Muscle of back (tissue), 11 donors: ENCODE measurements around the gene MBNL1. TPM values are rescaled to one million over a fixed set of nuclear protein-coding genes. Genes with fewer than 3 reads are reported as not detected.
"Not testable (repeated sequence)": the region's sequence is repeated elsewhere in the genome, so short reads cannot be mapped to it uniquely, and the experiment has no call there.

Experiments used
- DNase-seq, 3 donors: peaks; one replicate each; pipeline versions ENCODE4 v3.0.0 to v3.0.0-alpha.2; 2013
- polyA plus RNA-seq, 10 donors: library from polyadenylated mRNA; unstranded; fragments of 120-200 nt; gene quantifications; one replicate each; pipeline ENCODE4 v1.2.1, GENCODE V29; 2013; ENCODE audit not compliant: insufficient read length in 10 of 10

The MBNL1 gene
- polyA plus RNA-seq, 10 donors = 48.1 to 68.9 (median 60.9) TPM

DNA sequence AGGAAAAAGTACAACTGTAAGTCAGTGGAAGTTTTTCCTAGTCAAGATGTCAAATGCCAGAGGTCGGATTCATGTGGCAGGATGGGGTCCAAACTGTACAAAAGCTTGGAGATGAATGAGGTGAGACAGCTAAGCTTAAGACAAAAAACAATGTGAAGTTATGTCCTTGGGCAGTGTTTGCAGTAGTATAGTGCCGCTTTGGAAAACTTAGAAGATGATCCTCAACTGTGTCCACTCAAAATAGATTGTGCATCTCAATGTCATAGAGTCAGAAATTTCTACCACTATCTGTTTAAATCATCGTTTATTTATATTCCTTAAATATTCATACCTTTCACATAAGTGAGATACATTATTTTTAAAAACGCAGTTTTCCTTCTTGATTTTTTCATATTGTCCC lies 77.3 kb downstream of the MBNL1 start:
- no peak for DNase-seq

DNA sequence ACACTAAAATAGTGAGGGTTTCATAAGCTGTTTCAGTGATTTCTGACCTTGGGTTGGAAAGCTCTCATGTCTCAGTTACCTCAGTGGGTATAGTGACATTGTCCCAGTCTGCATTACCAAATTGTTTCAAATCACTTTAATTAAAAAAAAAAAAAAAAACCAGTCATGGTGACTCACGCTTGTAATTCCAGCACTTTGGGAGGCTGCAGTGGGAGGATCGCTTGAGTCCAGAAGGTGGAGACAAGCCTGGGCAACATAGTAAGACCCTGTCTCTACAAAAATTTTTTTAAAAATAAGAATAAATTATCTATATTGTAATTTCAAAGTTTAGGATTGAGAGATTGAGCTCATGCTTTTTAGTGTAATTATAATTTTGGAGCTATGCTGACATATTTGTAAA lies 78.0 kb downstream of the MBNL1 start:
- no peak for DNase-seq

DNA sequence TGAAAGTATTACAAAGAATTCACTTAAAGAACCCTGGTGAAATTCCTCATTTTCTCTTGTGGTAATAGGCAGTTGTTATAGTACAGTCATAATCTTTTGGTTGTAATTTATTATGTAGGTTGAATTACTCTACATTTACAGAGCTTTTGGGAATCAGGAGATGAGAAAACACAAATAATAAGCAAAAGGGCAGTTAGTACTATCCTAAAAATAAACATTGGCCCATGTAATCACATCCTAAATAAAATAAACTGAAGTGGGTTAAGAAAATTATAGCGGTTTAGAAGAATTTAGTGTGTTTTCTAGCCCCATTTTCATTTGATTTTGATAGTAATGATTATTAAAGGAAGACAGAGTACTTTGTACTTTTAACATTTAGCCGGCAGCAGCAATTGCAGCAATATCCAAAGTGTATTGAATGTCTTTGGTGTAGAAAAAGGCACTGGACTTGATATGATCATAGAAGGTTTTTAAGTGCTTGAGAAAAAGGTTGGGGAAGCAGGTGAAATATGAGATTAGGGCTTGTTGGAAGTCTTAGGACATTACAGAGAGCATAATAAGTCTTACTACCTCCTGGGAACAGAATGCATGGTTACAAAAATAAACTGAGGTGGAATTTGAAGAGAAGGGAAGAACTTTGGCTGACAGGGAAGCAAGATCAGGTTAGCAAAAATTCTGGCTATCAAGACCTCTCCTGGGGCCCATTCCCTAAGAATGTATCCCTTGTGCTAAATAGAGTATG lies 79.9 kb downstream of the MBNL1 start:
- DNase-seq = peak in 2 of 3 donors; percentile 12 to 33

DNA sequence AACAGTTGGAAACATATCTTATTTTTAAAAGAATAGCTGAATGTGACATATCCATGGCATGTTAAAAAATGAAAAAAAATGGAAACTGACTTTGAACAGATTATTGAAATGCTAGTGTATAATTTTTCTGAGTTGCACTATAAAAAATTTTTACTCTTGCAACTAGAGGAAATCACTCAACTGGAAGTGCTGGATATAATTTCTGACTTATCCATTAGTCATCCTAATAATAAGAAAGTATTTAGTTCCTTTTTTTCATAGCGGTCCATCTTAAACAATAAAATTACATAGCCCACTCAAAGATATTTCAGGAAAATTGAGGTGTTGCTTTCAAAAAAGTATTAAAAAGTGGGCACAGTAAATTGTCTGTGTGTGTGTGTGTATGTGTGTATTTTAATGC lies 80.7 kb downstream of the MBNL1 start:
- no peak for DNase-seq

DNA sequence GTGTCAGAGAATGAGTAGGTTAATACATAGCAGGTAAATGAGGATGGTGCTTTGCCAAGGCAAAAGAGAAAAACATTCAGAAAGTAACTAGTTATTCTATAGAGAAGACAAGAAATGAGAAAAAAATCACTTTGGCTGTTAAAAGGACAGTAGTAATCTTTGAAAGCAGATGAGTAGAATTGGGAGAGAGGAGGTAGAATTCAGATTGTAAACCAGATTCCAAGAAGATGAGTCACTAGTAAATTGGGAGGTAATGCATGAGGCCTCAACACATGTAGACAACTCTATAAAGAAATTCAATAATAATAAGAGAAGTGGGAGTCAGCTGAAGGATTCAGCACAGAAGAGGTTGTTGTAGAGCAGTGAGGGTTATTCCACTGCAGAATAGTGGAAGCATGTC lies 81.4 kb downstream of the MBNL1 start:
- peak in 1 of 3 donors; percentile 27 for DNase-seq

DNA sequence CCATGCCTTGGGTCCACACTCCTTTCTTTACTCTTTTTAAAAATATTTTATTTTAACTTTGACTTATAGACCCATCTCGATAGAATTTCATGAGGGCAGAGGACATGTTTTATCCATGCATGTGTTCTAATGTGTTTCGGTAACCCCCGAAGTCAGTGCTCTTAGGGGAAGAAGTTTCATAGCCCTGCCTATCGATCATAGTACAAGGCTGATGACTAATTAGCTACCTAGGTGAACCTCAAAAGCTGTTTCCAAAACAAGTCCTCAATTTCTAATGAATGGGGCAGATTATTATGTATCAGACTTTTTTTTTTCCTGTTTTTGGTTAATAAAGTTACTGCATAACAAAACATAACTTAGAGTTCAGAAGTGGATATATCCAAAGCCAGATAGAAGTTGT lies 82.0 kb downstream of the MBNL1 start:
- DNase-seq = no peak

DNA sequence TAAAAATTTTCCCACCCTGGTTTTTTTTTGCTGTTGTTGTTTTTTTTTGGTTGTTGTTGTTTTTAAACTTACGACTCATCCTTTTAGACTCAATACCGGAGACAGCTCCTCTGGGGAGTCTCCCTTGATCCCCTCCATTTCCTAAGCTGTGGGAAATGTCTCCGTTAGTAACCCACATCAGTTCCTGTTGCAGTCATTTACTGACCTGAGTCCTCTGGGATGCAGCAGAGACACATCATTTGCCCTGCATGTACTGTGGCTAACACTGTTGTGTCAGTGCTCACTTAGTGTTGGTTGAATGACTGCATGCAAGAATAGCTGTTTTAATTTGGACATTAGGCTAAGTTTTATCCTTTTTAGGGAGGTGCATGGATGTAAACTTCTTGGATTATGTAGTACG lies 83.8 kb downstream of the MBNL1 start:
- no peak for DNase-seq

DNA sequence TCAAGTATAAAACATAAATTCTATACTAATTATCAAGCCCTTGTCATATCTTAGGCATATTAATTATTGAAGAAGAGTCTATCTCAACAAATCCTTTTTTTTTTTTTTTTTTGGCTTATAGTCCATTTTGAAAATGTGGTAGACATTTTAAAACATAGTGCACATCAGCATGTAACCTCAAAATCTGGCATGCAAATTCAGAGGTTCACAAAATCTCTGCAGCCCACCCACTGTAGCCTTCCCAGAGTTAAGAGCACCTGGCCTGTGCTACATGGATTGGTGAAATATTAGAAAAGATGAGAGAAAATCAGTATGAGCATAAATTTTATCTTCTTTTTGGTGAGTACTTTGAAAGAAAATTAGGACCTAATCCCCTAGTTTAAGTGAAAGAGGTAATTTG lies 84.8 kb downstream of the MBNL1 start:
- no peak for DNase-seq

DNA sequence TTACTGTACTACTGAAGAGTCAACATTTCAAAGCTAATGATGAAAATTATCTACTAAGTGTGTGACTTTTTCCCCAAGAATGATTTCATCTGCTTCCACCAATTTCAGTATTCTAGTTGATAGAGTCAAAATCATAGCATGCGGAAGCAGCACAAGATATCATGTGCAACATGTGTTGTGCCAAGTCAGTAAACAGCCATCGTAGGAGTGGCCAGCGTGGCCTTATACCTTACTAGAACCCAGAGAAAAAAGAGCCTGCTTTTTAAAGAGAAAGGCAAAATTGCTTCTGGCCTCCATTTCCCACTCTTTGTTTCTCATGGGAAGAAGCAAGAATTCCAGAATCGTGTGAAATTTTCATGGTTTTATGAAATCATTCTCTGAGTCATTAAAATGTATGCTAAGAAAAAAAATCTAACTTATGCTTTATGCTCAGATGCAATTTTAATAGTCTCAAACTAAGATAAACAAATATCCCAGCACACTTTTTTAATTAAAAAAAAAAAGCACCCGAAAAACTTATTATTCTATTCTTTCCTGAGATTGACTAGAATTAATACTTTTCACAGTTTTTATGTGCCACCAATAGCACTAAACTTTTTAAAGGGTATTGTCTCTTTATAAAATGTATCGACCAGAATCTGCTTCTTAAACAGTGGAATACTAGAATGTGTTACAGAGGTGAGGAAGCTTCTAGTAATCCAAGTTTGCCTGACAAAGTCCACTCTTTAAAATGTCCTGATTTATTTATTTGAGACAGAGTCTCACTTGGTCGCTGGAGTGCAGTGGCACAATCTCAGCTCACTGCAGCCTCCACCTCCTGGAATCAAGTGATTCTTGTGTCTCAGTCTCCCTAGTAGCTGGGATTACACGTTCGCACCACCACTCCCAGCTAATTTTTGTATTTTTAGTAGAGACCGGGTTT lies 87.3 kb downstream of the MBNL1 start:
- no peak for DNase-seq

DNA sequence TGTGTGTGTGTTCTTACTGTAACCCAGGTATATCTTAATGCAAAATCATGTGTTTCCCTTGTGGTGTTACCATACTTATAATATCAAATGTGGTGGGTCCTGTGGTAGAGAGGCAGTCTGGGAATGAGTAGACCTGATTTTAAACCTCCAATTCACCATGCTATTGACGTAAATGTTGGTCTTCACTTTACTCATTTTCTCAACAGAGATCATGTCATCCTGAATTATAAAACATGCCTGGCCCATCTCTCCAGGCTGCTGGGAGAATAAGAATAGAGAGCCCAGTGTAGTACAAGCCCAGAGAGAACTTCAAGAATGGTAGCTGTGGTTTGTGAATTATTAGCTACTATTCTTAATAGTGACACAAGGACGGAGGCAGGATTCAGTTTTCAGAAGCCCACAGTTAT lies 88.1 kb downstream of the MBNL1 start:
- no peak for DNase-seq

DNA sequence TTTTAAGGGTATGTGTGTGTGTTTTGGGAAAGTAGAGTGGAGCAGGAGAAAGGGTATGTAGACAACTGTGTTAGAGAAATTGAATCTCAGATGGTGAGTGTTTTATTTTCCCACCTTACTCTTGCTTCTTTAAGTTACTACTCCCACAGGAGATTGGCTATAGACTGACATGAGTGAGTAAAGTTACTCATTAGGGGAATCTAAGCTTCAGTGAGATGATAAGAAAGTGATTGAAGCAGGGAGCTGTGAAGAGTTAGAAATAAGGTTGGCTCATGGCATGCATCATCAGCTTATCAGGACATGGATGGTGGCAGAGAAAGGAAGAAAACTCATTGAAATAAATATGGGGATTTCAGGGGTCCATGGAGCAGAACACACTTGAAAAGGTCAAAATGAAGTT lies 88.9 kb downstream of the MBNL1 start:
- DNase-seq = no peak

DNA sequence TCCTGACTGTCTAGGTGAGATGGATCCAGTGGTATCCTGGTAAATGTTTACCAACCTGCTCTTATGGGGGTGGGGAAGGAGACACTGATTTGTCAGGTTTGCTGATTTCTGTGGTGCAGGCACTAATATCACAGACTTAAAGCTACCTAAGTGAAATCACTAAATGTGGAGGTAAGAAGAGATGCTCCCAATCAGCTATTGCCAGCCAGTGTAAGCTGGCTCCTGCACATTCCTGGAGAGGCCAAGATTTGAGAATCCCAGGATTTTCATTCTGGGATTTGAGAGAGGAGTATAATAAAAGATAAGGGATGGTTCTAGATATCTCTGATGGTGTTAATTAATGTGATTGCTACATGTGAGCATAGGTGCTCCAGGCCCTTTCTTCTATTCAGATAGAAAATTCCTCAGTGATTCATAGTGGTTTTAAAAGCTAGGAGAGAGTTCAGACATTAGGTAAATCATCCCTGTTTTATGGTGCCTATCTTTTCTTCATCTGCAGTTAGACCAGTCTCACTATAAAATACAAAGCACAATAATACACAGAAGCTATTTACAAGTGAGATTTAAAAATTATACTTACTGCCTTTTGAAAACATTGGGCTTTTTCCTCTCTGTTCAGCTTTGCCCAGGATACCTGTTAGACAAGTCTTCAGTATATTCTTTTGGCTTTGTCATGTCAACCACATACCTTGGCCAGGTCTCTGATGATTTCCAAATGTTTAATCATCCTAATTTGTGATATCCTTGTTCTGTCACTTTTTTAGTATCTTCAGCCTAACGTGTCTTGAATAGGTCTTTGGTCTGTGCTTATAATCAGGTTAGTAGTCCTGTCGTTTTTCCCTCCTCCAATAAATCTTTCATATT lies 90.9 kb downstream of the MBNL1 start:
- no peak for DNase-seq

DNA sequence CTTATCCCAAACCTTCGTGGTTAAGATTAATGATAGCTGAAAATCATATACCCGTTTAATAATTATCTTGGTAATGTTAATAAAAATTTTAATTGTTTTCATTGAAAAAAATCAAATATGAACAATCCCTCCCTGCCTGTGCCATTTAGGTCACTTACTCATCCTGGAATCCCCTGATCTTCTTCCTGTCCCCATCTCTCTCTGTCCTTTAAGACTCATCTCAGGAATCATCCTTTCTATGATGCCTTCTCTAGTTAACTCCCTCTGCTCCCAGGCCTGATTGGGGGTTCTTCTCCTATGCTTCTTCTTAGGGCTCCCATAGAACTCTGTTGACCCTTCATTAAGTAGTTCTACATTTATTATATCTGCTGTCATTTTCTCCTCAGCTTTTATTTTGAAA lies 91.6 kb downstream of the MBNL1 start:
- DNase-seq = no peak

DNA sequence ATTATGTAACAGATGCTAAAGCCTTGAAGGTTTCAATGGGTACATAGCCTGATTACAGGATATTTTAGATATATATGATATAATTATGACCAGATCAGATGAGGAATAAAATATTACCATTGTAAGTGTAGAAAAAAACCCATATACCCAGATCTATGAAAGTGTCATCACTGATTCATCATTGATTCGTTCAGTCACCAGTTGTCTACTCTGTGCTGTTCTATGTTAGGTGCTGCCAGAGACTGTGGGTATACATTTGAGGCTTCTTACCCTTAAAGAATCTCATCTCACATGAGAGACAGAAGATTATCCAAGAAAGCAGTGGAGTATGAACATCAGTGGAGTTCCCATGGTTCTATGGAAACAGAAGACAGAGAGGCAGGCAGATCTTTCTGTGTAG lies 92.2 kb downstream of the MBNL1 start:
- DNase-seq = no peak

DNA sequence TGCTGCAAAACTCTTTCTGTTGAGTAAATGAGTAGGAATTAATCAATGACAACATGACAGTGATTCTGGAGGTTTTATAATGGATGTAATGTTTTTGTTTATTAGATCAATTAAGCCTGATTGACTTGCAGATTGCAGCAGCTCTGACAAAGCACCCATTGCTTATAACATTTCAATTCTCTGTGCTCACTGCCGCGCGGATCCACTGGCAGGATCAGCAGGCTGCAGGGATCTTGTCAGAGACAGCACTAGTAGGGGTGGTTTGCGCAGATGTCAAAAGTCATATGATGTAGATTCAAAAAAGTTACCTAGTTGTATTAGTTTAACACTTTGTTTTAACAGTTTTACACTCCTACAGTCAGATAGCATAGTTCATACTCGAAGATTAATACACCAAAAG lies 93.4 kb downstream of the MBNL1 start:
- no peak for DNase-seq

DNA sequence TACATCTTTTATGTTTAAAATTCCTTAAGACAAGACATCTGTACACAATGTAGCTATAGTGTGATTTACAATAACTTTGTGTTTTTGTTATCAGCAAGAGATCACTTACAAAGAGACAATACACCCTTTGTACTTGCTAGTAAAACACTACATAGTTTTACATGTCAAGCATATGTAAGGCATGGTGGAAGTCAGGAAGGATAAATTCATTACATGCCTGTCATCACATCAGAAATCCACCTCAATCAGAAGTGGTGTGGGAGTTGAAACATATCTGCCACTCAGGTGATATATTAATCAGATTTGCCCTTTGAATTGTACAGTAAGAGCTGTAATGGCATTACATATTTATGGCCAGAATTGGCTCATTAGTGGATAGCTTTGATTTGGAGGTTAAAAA lies 95.5 kb downstream of the MBNL1 start:
- DNase-seq = no peak

DNA sequence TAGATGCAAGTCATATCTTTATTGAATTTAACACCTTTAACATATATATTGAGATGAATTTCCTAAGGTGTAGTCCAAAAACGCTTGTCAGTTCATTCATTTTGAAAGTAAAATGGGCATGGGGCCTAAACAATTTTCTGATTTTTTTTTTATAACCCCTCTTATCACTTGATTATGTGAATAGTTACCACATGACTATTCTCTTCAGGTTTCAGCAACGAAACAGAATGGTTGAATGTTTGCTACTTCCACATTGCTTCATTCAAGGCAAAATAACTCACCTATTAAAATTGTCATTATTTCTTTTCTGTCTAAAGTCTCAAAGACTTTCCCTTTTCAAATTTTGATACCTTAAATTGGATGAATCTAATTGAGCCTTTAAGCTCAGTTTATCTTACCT lies 96.4 kb downstream of the MBNL1 start:
- no peak for DNase-seq

DNA sequence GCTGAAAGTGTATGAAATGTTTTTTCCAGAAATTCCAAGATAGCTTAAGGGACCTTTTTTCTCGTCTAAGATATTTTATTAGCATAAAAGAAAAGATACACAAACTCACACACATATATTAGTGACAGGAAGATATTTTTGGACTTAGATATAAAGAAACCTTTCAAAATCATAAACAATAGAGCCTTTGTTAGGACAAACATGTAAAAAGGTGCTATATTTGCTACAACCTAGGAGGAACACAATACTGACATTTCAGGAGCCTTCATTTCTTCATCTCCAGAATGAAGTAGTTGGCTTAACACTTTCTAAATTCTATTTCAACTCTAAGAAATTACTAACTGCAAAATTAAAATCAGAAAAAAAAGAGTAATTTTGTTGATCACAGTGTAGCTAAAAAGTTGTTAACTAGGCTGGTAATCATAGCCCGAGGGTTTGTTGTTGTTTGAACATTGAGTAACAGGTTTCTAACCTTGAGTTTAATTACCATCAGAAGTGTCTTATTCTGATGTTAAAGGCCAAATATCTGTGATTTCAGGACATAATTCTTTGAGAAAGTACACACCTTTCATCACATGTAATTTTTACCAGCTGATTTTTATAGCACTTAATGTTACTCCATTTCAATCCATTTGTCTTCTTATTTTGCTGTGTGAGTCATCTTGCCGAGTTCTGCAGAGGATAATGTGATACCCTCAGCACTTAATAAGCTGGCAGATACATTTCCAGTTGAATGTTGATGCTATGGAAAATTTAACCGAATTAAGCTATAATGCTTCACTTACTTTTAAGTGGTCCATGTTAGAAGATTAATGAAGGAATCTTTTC lies 97.3 kb downstream of the MBNL1 start:
- DNase-seq = peak in 1 of 3 donors; percentile 17

DNA sequence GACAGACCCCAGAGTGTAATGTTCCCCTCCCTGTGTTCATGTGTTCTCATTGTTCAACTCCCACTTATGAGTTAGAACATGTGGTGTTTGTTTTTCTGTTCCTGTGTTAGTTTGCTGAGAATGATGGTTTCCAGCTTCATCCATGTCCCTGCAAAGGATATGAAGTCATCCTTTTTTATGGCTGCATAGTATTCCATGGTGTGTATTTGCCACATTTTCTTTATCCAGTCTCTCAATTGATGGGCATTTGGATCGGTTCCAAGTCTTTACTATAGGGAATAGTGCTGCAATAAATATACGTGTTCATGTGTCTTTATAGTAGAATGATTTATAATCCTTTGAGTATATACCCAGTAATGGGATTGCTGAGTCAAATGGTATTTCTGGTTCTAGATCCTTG lies 98.5 kb downstream of the MBNL1 start:
- not testable (repeated sequence) for DNase-seq

DNA sequence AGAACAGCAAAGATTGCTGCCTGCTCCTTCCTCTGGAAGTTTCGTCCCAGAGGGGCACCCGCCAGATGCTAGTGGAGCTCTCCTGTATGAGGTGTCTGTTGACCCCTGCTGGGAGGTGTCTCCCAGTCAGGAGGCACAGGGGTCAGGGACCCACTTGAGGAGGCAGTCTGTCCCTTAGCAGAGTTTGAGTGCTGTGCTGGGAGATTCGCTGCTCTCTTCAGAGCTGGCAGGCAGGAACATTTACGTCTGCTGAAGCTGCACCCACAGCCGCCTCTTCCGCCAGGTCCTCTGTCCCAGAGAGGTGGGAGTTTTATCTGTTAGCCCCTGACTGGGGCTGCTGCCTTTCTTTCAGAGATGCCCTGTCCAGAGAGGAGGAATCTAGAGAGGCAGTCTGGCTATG lies 103.9 kb downstream of the MBNL1 start:
- DNase-seq = not testable (repeated sequence)

DNA sequence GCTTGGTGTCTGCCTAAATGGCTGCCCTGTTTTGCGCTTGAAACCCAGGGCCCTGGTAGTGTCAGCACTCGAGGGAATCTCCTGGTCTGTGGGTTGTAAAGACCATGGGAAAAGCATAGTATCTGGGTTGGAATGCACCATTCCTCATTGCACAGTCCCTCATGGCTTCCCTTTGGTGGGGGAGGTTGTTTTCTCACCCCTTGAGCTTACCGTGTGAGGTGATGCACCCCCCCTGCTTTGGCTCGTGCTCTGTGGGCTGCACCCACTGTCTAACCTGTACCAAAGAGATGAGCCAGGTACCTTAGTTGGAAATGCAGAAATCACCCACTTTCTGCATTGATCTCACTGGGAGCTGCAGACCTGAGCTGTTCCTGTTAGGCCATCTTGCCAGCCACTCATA lies 104.7 kb downstream of the MBNL1 start:
- no peak for DNase-seq
